ENCODE results near the gene DNMT3A. TPM values are rescaled to one million over a fixed set of nuclear protein-coding genes. Genes with fewer than 3 reads are reported as not detected.

The DNMT3A gene
- total RNA-seq, 1 donor from 2014 or later, result 80.2 TPM

DNA sequence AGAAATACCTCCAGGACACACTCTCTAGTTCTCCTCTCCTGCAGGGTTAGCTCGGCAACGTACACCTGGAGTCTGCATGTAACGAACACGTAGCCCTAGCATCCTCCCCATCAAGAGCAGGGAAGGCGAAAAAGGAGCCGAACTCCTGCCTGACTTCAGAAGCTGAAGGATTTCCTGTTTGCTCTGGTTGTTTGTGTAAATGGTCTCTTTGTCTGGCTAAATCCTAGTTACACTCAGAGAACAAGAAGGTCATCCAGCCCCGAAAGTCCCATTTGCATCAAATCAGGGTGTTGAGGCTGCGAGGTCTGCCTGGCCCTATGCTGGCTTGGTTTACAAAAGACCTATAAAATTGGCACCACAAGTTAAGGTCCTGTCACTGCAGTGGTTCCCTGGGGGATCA lies 107.0 kb downstream of the DNMT3A start:
- Mint-ChIP-seq H3K9me3 (ENCODE audit: unreplicated experiment) (no peaks in the 10 kb centered on the region), H3K4me1 (ENCODE audit: unreplicated experiment) (peaks cover 2% of the 10 kb centered on the region), H3K27ac (ENCODE audit: unreplicated experiment) (no peak overlapping the region), H3K4me3 (ENCODE audit: unreplicated experiment) (no peak overlapping the region), H3K36me3 (ENCODE audit: unreplicated experiment) (peaks cover 53% of the 10 kb centered on the region), H3K27me3 (ENCODE audit: unreplicated experiment) (no peaks in the 10 kb centered on the region)
- TF ChIP-seq, protein P1, sequence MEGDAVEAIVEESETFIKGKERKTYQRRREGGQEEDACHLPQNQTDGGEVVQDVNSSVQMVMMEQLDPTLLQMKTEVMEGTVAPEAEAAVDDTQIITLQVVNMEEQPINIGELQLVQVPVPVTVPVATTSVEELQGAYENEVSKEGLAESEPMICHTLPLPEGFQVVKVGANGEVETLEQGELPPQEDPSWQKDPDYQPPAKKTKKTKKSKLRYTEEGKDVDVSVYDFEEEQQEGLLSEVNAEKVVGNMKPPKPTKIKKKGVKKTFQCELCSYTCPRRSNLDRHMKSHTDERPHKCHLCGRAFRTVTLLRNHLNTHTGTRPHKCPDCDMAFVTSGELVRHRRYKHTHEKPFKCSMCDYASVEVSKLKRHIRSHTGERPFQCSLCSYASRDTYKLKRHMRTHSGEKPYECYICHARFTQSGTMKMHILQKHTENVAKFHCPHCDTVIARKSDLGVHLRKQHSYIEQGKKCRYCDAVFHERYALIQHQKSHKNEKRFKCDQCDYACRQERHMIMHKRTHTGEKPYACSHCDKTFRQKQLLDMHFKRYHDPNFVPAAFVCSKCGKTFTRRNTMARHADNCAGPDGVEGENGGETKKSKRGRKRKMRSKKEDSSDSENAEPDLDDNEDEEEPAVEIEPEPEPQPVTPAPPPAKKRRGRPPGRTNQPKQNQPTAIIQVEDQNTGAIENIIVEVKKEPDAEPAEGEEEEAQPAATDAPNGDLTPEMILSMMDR (IDR thresholded peaks at IDR 0.05), result no peak
- no peak for DNase-seq (ENCODE audit: extremely low spot score, unreplicated experiment)

DNA sequence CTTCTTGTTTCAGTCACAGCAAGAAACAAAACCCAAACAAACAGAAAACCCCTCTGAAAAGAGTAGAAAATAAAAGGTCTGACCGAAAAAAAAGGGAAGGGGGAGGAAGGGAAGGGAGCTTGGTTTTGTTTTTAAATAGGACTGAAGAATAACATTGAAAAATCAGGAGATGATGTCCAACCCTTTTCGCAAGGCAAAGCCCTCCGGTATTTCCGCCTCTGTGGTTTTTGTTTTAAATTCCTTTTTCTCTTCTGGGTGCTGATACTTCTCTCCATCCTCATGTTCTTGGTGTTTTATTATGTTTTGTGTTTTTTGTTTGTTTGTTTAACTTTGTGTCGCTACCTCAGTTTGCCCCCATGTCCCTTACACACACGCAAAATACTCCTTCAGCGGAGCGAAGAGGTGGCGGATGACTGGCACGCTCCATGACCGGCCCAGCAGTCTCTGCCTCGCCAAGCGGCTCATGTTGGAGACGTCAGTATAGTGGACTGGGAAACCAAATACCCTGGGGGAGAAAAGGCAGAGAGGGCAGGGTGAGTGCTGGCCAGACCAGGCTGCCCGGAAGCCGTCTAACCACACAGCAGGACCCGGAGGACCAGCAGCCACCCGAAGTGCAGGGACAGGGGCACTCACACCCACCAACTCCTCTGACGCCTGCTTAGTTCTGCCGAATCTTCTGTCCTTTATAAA lies 107.7 kb downstream of the DNMT3A start:
- no peaks in the 10 kb centered on the region for H3K27me3 Mint-ChIP-seq (ENCODE audit: unreplicated experiment)
- DNase-seq (ENCODE audit: extremely low spot score, unreplicated experiment), result no peak
- no peaks in the 10 kb centered on the region for H3K9me3 Mint-ChIP-seq (ENCODE audit: unreplicated experiment)
- peaks cover 49% of the 10 kb centered on the region for H3K36me3 Mint-ChIP-seq (ENCODE audit: unreplicated experiment)
- TF ChIP-seq, protein P1 (IDR thresholded peaks at IDR 0.05), result no peak
- H3K4me1 Mint-ChIP-seq (ENCODE audit: unreplicated experiment), result peaks cover 8% of the 10 kb centered on the region
- peak overlapping the region; percentile 53 for H3K27ac Mint-ChIP-seq (ENCODE audit: unreplicated experiment)
- H3K4me3 Mint-ChIP-seq (ENCODE audit: unreplicated experiment), result no peak overlapping the region

DNA sequence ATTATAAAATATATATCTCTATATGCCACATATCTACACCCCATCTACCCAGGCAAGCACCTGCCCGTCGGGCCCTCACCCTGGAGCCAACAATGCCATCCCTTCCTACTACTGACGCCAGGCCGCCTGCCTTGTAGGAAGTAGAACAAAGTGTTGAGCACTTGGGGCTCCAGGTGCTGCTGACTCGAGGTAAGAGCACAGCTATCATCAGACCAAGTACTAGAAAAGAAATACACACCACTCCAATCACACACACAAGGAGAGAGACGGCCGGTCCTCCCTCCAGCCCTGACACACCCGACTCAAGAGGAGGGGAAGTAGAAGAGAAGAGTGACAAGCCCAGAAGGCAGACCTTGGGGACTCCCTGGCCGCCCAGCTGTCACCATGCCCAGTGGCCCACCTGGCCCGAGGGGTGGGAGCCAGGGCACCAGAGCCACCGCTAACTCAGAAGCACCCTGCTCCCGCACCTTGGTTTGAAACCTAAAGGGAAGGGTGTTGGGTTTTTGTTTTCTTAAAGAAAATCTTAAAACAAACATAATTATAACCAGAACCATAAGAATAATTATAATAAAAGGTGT lies 109.4 kb downstream of the DNMT3A start:
- Mint-ChIP-seq H3K4me3 (ENCODE audit: unreplicated experiment) (no peak overlapping the region), H3K4me1 (ENCODE audit: unreplicated experiment) (peaks cover 13% of the 10 kb centered on the region), H3K27ac (ENCODE audit: unreplicated experiment) (no peak overlapping the region), H3K36me3 (ENCODE audit: unreplicated experiment) (peaks cover 42% of the 10 kb centered on the region), H3K27me3 (ENCODE audit: unreplicated experiment) (no peaks in the 10 kb centered on the region), H3K9me3 (ENCODE audit: unreplicated experiment) (no peaks in the 10 kb centered on the region)
- DNase-seq (ENCODE audit: extremely low spot score, unreplicated experiment), result no peak
- TF ChIP-seq, protein P1 (IDR thresholded peaks at IDR 0.05), result no peak

DNA sequence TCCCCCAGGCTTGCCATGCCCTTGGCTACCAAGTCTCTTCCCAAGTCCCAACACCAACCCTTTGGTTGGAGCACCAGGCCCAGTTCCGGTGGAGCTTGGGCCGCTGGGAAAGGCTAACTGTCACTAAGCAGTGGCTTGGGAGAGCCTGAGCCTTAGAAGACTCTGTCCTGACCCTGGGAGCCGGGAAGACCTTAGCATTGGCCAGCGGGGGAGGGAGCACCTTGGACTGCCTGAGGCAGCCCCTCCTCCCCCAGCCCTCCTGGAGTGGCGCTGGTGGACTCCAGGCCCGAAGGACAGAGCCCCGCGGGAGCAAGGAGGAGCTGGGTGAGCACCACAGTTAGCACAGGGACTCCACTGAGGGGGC lies 110.8 kb downstream of the DNMT3A start:
- TF ChIP-seq, protein P1 (IDR thresholded peaks at IDR 0.05), result no peak
- Mint-ChIP-seq H3K27me3 (ENCODE audit: unreplicated experiment) (no peaks in the 10 kb centered on the region), H3K4me1 (ENCODE audit: unreplicated experiment) (peaks cover 13% of the 10 kb centered on the region), H3K27ac (ENCODE audit: unreplicated experiment) (no peak overlapping the region), H3K36me3 (ENCODE audit: unreplicated experiment) (peaks cover 34% of the 10 kb centered on the region), H3K4me3 (ENCODE audit: unreplicated experiment) (no peak overlapping the region), H3K9me3 (ENCODE audit: unreplicated experiment) (no peaks in the 10 kb centered on the region)
- DNase-seq (ENCODE audit: extremely low spot score, unreplicated experiment), result no peak

DNA sequence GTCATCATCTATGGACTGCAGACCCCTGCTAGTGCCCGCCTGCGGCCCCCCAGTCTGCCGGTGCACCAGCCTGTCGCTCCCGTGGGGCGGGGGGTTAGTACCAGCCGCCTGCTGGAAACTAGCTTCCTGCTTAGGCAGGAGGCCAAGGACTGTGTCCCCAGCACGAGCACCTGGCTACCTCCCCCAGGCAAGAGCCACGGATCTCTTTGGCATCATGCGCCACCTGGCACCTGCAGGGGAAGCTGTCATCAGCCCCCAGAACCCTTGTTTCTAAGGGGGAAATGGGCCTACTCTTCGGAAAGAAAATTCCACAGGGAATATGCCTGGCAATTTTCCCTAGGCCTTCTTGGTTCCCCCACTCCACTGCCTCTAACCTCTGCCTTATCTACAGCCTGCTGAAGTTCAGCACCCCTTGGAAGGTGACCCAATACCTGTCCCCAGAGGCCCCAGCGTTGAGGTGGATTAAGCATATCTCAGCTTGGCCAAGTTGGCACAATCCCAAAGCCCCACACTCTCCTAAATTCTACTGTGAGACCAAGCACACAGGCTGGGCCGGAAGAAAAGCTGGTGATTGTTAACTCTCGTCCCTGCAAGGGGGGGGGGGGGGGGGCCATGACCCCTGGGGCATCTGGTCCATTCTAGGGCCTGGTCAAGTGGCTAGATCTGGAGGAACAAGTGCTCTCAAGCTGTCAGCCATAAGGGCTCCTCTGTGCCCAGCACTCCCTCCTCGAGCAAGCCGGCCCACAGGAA lies 111.4 kb downstream of the DNMT3A start:
- DNase-seq (ENCODE audit: extremely low spot score, unreplicated experiment), result no peak
- Mint-ChIP-seq H3K36me3 (ENCODE audit: unreplicated experiment) (peaks cover 29% of the 10 kb centered on the region), H3K27me3 (ENCODE audit: unreplicated experiment) (no peaks in the 10 kb centered on the region), H3K4me3 (ENCODE audit: unreplicated experiment) (no peak overlapping the region), H3K4me1 (ENCODE audit: unreplicated experiment) (peaks cover 13% of the 10 kb centered on the region), H3K9me3 (ENCODE audit: unreplicated experiment) (no peaks in the 10 kb centered on the region), H3K27ac (ENCODE audit: unreplicated experiment) (no peak overlapping the region)
- TF ChIP-seq, protein P1 (IDR thresholded peaks at IDR 0.05), result no peak

Measured in osteocyte (in vitro differentiated cells).